ELR (cell line): ENCODE data around the gene CRY2.

Experiments
- DNase-seq: peaks from one replicate; pipeline ENCODE4 v3.0.0-alpha.2; 2015; ENCODE audit warnings: low read depth

CRY2 gene

GRCh38 chr11:45848654-45849081 lies 1.4 kb downstream of the CRY2 start:
- DNase-seq, result no peak

GRCh38 chr11:45850446-45850845 lies 3.2 kb downstream of the CRY2 start:
- peak; percentile 43 for DNase-seq

- no peak for DNase-seq
Observed at GRCh38 chr11:45851228-45851627, 4.0 kb downstream of the CRY2 start.

GRCh38 chr11:45852018-45852711 lies 4.9 kb downstream of the CRY2 start:
- no peak for DNase-seq

GRCh38 chr11:45852712-45853101 lies 5.4 kb downstream of the CRY2 start:
- DNase-seq, result no peak

- no peak for DNase-seq
Observed at GRCh38 chr11:45853332-45854219, 6.3 kb downstream of the CRY2 start.

- no peak for DNase-seq
Observed at GRCh38 chr11:45855308-45855707, 8.0 kb downstream of the CRY2 start.

- no peak for DNase-seq
Observed at GRCh38 chr11:45856044-45856468, 8.8 kb downstream of the CRY2 start.

- peak; percentile 43 for DNase-seq
Observed at GRCh38 chr11:45857961-45858474, 10.7 kb downstream of the CRY2 start.

- no peak for DNase-seq
Observed at GRCh38 chr11:45858751-45859398, 11.6 kb downstream of the CRY2 start.

GRCh38 chr11:45859661-45860140 lies 12.4 kb downstream of the CRY2 start:
- DNase-seq, result peak; percentile 74

- no peak for DNase-seq
Observed at GRCh38 chr11:45860348-45860747, 13.1 kb downstream of the CRY2 start.

- DNase-seq, result no peak
Observed at GRCh38 chr11:45860764-45861510, 13.7 kb downstream of the CRY2 start.

- DNase-seq, result no peak
Observed at GRCh38 chr11:45864041-45864440, 16.8 kb downstream of the CRY2 start.

- no peak for DNase-seq
Observed at GRCh38 chr11:45869551-45869950, 22.3 kb downstream of the CRY2 start.

GRCh38 chr11:45870706-45871105 lies 23.4 kb downstream of the CRY2 start:
- DNase-seq, result no peak

- no peak for DNase-seq
Observed at GRCh38 chr11:45871638-45872037, 24.4 kb downstream of the CRY2 start.

- DNase-seq, result peak; percentile 92
Observed at GRCh38 chr11:45872651-45873356, 25.5 kb downstream of the CRY2 start.

- DNase-seq, result no peak
Observed at GRCh38 chr11:45876401-45876800, 29.1 kb downstream of the CRY2 start.

GRCh38 chr11:45877221-45877620 lies 29.9 kb downstream of the CRY2 start:
- no peak for DNase-seq

GRCh38 chr11:45877845-45878244 lies 30.6 kb downstream of the CRY2 start:
- no peak for DNase-seq
